Transverse colon (tissue), 4 donors: ENCODE measurements around the gene CYB561. TPM values are rescaled to one million over a fixed set of nuclear protein-coding genes. Genes with fewer than 3 reads are reported as not detected.

ENCODE experiments used
- DNase-seq: peaks from one replicate; pipeline ENCODE4 v3.0.0-alpha.2; 2019
- H3K27ac ChIP-seq, 4 donors: fragments of 200-600 bp; sonication (generic); 2 replicates each; pipeline ENCODE4 v1.5.1; 2016 to 2018; ENCODE audit warnings: inconsistent platforms in 4 of 4
- H3K27me3 ChIP-seq: fragments of 200-600 bp; sonication (generic); 2 replicates; pipeline ENCODE4 v1.5.1; 2017; ENCODE audit warnings: inconsistent platforms
- H3K36me3 ChIP-seq, 4 donors: fragments of 200-600 bp; sonication (generic); 2 replicates each; pipeline ENCODE4 v1.5.1; 2017 to 2019; ENCODE audit warnings: inconsistent platforms in 4 of 4
- H3K4me1 ChIP-seq, 4 donors: fragments of 200-600 bp; sonication (generic); 2 replicates each; pipeline ENCODE4 v1.5.1; 2017 to 2020; ENCODE audit warnings: inconsistent platforms in 4 of 4
- H3K4me3 ChIP-seq, 4 donors: fragments of 200-600 bp; sonication (generic); 1 replicate in 1 of 4; 2 replicates in 3 of 4; pipeline versions ENCODE4 v1.5.1 to v1.6.1; 2017 to 2019; ENCODE audit warnings: inconsistent platforms in 4 of 4
- H3K9me3 ChIP-seq, 2 donors: fragments of 200-600 bp; sonication (generic); 2 replicates each; pipeline ENCODE4 v1.5.1; 2017 to 2019; ENCODE audit warnings: inconsistent platforms in 2 of 2
- CTCF ChIP-seq, 5 experiments: fragments of 200-600 bp in 3 of 5; fragments of 450-650 bp in 2 of 5; sonication (generic) in 3 of 5; IDR thresholded peaks; 1 replicate in 2 of 5; 2 replicates in 3 of 5; pipeline ENCODE4 v1.5.1; 2016 to 2017; ENCODE audit warnings: antibody characterized with exemption in 5 of 5, inconsistent platforms in 3 of 5, mild to moderate bottlenecking in 2 of 5, moderate library complexity in 1 of 5
- EP300 ChIP-seq: sonication (generic); formaldehyde crosslinking; IDR thresholded peaks from one replicate; pipeline ENCODE4 v1.6.1; 2017; ENCODE audit warnings: antibody characterized with exemption, low read depth
- POLR2A ChIP-seq: fragments of 450-650 bp; IDR thresholded peaks from one replicate; pipeline ENCODE4 v1.6.1; 2016; ENCODE audit warnings: antibody characterized with exemption, mild to moderate bottlenecking, moderate library complexity
- POLR2AphosphoS5 ChIP-seq, 3 donors: sonication (generic); formaldehyde crosslinking; IDR thresholded peaks; one replicate each; pipeline ENCODE4 v1.6.1; 2016; ENCODE audit warnings: antibody characterized with exemption in 3 of 3
- WGBS, 2 donors: methylation state at CpG; one replicate each; pipeline ENCODE4 v1.1.5; 2018; ENCODE audit warnings: low coverage in 1 of 2; 5-methylcytosine and 5-hydroxymethylcytosine counted together
- in situ Hi-C, 4 donors: fragments of 200-750 bp; cut with MboI; loops; one replicate each; pipeline versions ENCODE4 v1.15.0 to v1.15.1; 2017; ENCODE audit warnings: low sequenced_read_pairs in 3 of 4, low pct_ligation_motif_present in 1 of 4, low pct_unique_long_range_greater_than_20kb in 1 of 4
- intact Hi-C: fragments of 100-400 bp; cut with DNase I; formaldehyde crosslinking; loops from one replicate; pipeline ENCODE4 v1.15.1; 2023; ENCODE audit warnings: low total_unique reads
- total RNA-seq, 4 donors: library from RNA; depleted of rRNA; stranded (reverse); fragments of >200 nt; gene quantifications; one replicate each; pipeline ENCODE4 v1.1.0, GENCODE V29; 2016

The CYB561 gene
- total RNA-seq, 4 donors from 2014 or later, result 52.6 to 315 (median 68.5) TPM

GRCh38 chr17:63477480-63478440 lies 31.7 kb upstream of the CYB561 start:
- 15% methylated on average over 32 of the region's 44 CpGs; no CpG with 5 or more reads in 1 of the 2 donors for WGBS, 2 donors
- TF ChIP-seq POLR2A (no peak), EP300 (no peak), POLR2AphosphoS5 (IDR thresholded peaks at IDR 0.05) (no peak), CTCF (IDR thresholded peaks at IDR 0.05) (no peak)
- Histone ChIP-seq H3K4me1 (peaks cover 14 to 27% (median 23%) of the 10 kb centered on the region in 4 donors), H3K27me3 (peaks cover 13% of the 10 kb centered on the region), H3K27ac (peak overlapping the region; percentile 57 to 85 (median 82)), H3K4me3 (peak overlapping the region in 3 of 4 donors; percentile 48 to 69 (median 57)), H3K9me3 (no peaks in the 10 kb centered on the region), H3K36me3 (no peaks in the 10 kb centered on the region)
- intact Hi-C loops (no loop called here), in situ Hi-C loops (loop anchor here in 1 of 4 donors (5.0 kb wide), 1 partner anchor 55 kb away; no protein-coding TSS in a partner anchor)
- DNase-seq, result peak; percentile 45

GRCh38 chr17:63476854-63477479 lies 30.9 kb upstream of the CYB561 start, which contains the start of gene ACE:
ACE (plus strand) TSS chr17:63477061; CDS start chr17:63477095, 34 bp downstream.
- TF ChIP-seq CTCF (IDR thresholded peaks at IDR 0.05) (no peak), POLR2AphosphoS5 (IDR thresholded peaks at IDR 0.05) (peak in 1 of 3 donors; percentile 39)
- in situ Hi-C loops (loop anchor here in 1 of 4 donors (5.0 kb wide), 1 partner anchor 55 kb away; no protein-coding TSS in a partner anchor), intact Hi-C loops (no loop called here)
- Histone ChIP-seq H3K27ac (peak within 1 kb of the TSS; percentile 57 to 85 (median 82)), H3K36me3 (no peaks in the 10 kb centered on the region), H3K4me3 (peak within 1 kb of the TSS; percentile 10 to 69 (median 52)), H3K4me1 (peaks cover 14 to 27% (median 23%) of the 10 kb centered on the region in 4 donors), H3K9me3 (no peaks in the 10 kb centered on the region), H3K27me3 (peaks cover 13% of the 10 kb centered on the region)
- 0% methylated on average over 66 of the region's 78 CpGs; no CpG with 5 or more reads in 1 of the 2 donors for WGBS, 2 donors
- DNase-seq, result peak; percentile 81

GRCh38 chr17:63476459-63476853 lies 30.4 kb upstream of the CYB561 start:
- no peak for DNase-seq
- in situ Hi-C loops, result loop anchor here in 1 of 4 donors (5.0 kb wide), 1 partner anchor 54 kb away; no protein-coding TSS in a partner anchor

More at GRCh38 chr17:63476459-63476853, 30.4 kb upstream of the CYB561 start:
- peak overlapping the region; percentile 57 to 85 (median 82) for H3K27ac ChIP-seq
- peaks cover 14 to 27% (median 23%) of the 10 kb centered on the region in 4 donors for H3K4me1 ChIP-seq
- H3K4me3 ChIP-seq, result peak overlapping the region; percentile 10 to 69 (median 52)
- no peaks in the 10 kb centered on the region for H3K36me3 ChIP-seq
- no peaks in the 10 kb centered on the region for H3K9me3 ChIP-seq
- intact Hi-C loops, result no loop called here
- no peak for TF ChIP-seq CTCF (IDR thresholded peaks at IDR 0.05)
- no peak for TF ChIP-seq POLR2A
- no peak for TF ChIP-seq POLR2AphosphoS5 (IDR thresholded peaks at IDR 0.05)
- no peak for TF ChIP-seq EP300
- H3K27me3 ChIP-seq, result peaks cover 13% of the 10 kb centered on the region
- WGBS, 2 donors, result 6% methylated on average over 35 of the region's 36 CpGs; no CpG with 5 or more reads in 1 of the 2 donors
